HepG2 (cell line): ENCODE data around the gene GNA15. TPM values are rescaled to one million over a fixed set of nuclear protein-coding genes. Genes with fewer than 3 reads are reported as not detected.
A peak's percentile ranks its signal among the peaks of the same experiment; 100 is the strongest.

Experiments used
- ATAC-seq: fragments of 200-7000 bp; cut with Tn5 transposase; 3 replicates; pipeline ENCODE4 v1.9.1; 2020; ENCODE audit warnings: mild to moderate bottlenecking, moderate library complexity
- BruUV-seq: library from RNA; stranded (reverse); fragments of 400-500 nt; replicated peaks from 2 replicates; lab custom pipeline; 2021; lab: Mats Ljungman, UMichigan
- CTCF ChIA-PET: fragments of 300-600 bp; formaldehyde crosslinking; extraction: SDS; loops from one replicate; lab custom pipeline; 2021; ENCODE audit warnings: low total read pairs, inconsistent platforms, low intra/inter-chr PET ratio; lab: Yijun Ruan, JAX
- POLR2A ChIA-PET: fragments of 350-600 bp; sonication (Branson Sonifier 250); formaldehyde crosslinking; loops from one replicate; lab custom pipeline; 2020; ENCODE audit warnings: antibody characterized with exemption, inconsistent platforms; lab: Yijun Ruan, JAX
- DNase-seq: peaks from one replicate; pipeline ENCODE4 v3.0.0-alpha.2; 2015; ENCODE audit warnings: low spot score
- FAIRE-seq: peaks from 3 replicates; lab custom pipeline; 2011; peaks lifted over from hg19 to GRCh38; lab: Jason Lieb, UNC
- H2AFZ ChIP-seq: one replicate; pipeline ENCODE4 v1.6.1; 2011; ENCODE audit warnings: low read length, inconsistent platforms
- H3K27ac ChIP-seq: fragments of 300-600 bp; 3 replicates; pipeline ENCODE4 v1.8.0; 2011; ENCODE audit warnings: mixed run types, mild to moderate bottlenecking, mixed read lengths, low read length, inconsistent platforms; ENCODE audit not compliant: insufficient read depth; ENCODE audit errors: extremely low read length
- H3K27me3 ChIP-seq, 2 experiments: fragments of 200-600 bp in 1 of 2; 2 replicates in 1 of 2; 3 replicates in 1 of 2; pipeline versions ENCODE4 v1.6.0 to v1.8.0; 2011; ENCODE audit warnings: low read length in 2 of 2, mild to moderate bottlenecking in 2 of 2, moderate library complexity in 2 of 2, inconsistent platforms in 1 of 2; ENCODE audit not compliant: insufficient read depth in 2 of 2, control insufficient read depth in 1 of 2
- H3K36me3 ChIP-seq, 2 experiments: fragments of 200-600 bp in 1 of 2; replicated peaks in 1 of 2; 2 replicates in 1 of 2; 3 replicates in 1 of 2; pipeline versions ENCODE4 v1.5.1 to v1.8.0; 2011; ENCODE audit warnings: low read length in 2 of 2, inconsistent platforms in 1 of 2; ENCODE audit not compliant: insufficient read depth in 2 of 2, control insufficient read depth in 1 of 2
- H3K4me1 ChIP-seq: 2 replicates; pipeline ENCODE4 v1.5.1; 2012; ENCODE audit warnings: low read length, inconsistent platforms; ENCODE audit not compliant: insufficient read depth
- H3K4me2 ChIP-seq: 2 replicates; pipeline ENCODE4 v1.6.0; 2011; ENCODE audit warnings: low read depth, low read length, inconsistent platforms
- H3K4me3 ChIP-seq, 3 experiments: fragments of 200-600 bp in 1 of 3; sonication (generic), shearing (Covaris generic) in 1 of 3; replicated peaks in 1 of 3; 2 replicates each; pipeline ENCODE4 v1.5.1; 2011 to 2016; ENCODE audit warnings: low read length in 3 of 3, inconsistent platforms in 2 of 3, low read depth in 2 of 3, mild to moderate bottlenecking in 2 of 3, control low read depth in 1 of 3, mixed read lengths in 1 of 3; ENCODE audit not compliant: insufficient read depth in 1 of 3
- H3K79me2 ChIP-seq: one replicate; pipeline ENCODE4 v1.6.1; 2011; ENCODE audit warnings: low read length, inconsistent platforms; ENCODE audit not compliant: insufficient read depth
- H3K9ac ChIP-seq: 2 replicates; pipeline ENCODE4 v1.6.0; 2011; ENCODE audit warnings: mild to moderate bottlenecking, low read depth, low read length, inconsistent platforms; ENCODE audit not compliant: insufficient read depth
- H3K9me3 ChIP-seq: 2 replicates; pipeline ENCODE4 v1.5.1; 2012; ENCODE audit warnings: mild to moderate bottlenecking, low read length
- H4K20me1 ChIP-seq: 2 replicates; pipeline ENCODE4 v1.6.0; 2011; ENCODE audit warnings: inconsistent platforms, mild to moderate bottlenecking, low read length, moderate library complexity; ENCODE audit not compliant: insufficient read depth
- AGO2 ChIP-seq: fragments of 200-400 bp; formaldehyde crosslinking; optimal IDR thresholded peaks from 2 replicates; pipeline ENCODE3; 2017; ENCODE audit warnings: mild to moderate bottlenecking, low read depth, low read length, moderate library complexity
- RBFOX2 ChIP-seq: fragments of 200-400 bp; formaldehyde crosslinking; IDR thresholded peaks from 2 replicates; pipeline ENCODE4 v1.6.1; 2017; ENCODE audit warnings: low read depth, mild to moderate bottlenecking, low read length
- whole genome bisulfite sequencing: methylation state at CpG from one replicate; pipeline ENCODE4 v1.1.6; 2017; ENCODE audit warnings: low lambda C conversion rate; 5-methylcytosine and 5-hydroxymethylcytosine counted together
- in situ Hi-C: cut with HindIII; loops from 2 replicates; pipeline ENCODE4 v1.10.0; 2017; ENCODE audit warnings: low pct_unique_long_range_greater_than_20kb; ENCODE audit not compliant: extremely low pct_ligation_motif_present
- intact Hi-C: fragments of 100-400 bp; cut with micrococcal nuclease; formaldehyde crosslinking; loops from one replicate; pipeline ENCODE4 v1.10.0; 2022; ENCODE audit not compliant: unreplicated experiment
- polyA plus RNA-seq, 8 experiments: library from polyadenylated mRNA; depleted of rRNA in 3 of 8; stranded (reverse) in 7 of 8; unstranded in 1 of 8; fragments of >200 nt; fragmentation: Illumina TruSeq in 4 of 8; extraction: Trizol in 4 of 8; gene quantifications; 2 replicates each; pipeline versions ENCODE4 v1.2.1 to v1.2.3, GENCODE V29; 2011 to 2016; ENCODE audit warnings: low read depth in 4 of 8, missing spikeins in 1 of 8, mixed read lengths in 1 of 8; ENCODE audit not compliant: insufficient read depth in 1 of 8
- total RNA-seq, 5 experiments: library from RNA; depleted of rRNA; stranded (reverse); fragments of >200 nt; fragmentation: Illumina TruSeq; extraction: Trizol; gene quantifications; 2 replicates each; pipeline ENCODE4 v1.2.3, GENCODE V29; 2016; ENCODE audit warnings: low read depth in 1 of 5
- TF ChIP-seq, protein P1 (sequence below): sonication (generic); formaldehyde crosslinking; IDR thresholded peaks from 2 replicates; pipeline ENCODE4 v1.5.1; 2020; ENCODE audit warnings: missing genetic modification reagents, mild to moderate bottlenecking, borderline replicate concordance
- TF ChIP-seq, protein P2 (sequence below): sonication (generic); formaldehyde crosslinking; IDR thresholded peaks from 2 replicates; pipeline ENCODE4 v1.9.0; 2021; ENCODE audit warnings: missing genetic modification reagents, borderline replicate concordance

Gene GNA15
- total and polyA plus RNA-seq, 2 of the 13 experiments (the other 11 are each of a cell fraction or from before 2014, with no cell fraction given), result not detected

DNA sequence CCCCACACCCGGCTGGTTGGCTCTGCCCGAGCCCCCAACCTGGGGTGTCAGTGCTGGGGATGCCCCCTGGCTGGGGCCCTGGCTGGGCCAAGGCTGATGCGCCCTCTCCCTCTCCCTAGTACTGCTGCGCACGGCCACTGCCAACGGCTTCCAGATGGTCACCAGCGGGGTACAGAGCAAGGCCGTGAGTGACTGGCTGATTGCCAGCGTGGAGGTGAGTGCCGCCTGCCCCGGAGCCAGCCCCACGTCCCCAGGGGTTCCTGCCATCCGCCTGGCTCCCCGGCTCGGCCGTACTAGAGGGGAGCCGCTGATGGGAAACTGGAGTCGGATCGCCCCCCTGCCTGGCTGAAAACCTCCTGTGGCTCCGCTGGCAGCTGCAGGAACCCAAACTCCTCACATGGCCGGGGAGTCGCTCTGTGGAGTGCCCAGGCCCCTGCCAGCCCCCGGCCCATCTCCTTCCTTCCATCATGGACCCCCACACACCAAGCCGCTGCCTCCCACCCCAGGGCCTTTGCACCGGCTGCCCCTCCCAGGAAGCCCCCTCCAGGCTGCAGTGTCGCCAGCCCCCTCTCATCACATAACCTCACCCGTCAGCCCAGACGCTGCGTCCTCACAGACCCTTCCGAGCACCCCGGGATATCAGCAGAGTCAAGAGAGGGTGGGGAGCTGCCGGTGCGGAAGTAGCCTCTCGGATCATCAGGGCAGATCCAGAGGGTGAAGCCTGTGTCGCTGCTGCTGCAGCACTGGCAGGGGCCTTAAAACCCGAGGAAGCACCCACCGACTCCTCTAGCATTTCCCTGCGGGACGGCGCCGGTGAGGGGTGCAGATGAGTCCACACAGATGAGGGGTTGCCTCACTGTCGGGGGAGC, 60.5 kb downstream of the GNA15 start:
- TF ChIP-seq, protein P1, sequence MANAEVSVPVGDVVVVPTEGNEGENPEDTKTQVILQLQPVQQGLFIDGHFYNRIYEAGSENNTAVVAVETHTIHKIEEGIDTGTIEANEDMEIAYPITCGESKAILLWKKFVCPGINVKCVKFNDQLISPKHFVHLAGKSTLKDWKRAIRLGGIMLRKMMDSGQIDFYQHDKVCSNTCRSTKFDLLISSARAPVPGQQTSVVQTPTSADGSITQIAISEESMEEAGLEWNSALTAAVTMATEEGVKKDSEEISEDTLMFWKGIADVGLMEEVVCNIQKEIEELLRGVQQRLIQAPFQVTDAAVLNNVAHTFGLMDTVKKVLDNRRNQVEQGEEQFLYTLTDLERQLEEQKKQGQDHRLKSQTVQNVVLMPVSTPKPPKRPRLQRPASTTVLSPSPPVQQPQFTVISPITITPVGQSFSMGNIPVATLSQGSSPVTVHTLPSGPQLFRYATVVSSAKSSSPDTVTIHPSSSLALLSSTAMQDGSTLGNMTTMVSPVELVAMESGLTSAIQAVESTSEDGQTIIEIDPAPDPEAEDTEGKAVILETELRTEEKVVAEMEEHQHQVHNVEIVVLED (CRISPR knock-in tag), result no peak
- TF ChIP-seq RBFOX2 (peak; percentile 59), AGO2 (peak; percentile 61)
- TF ChIP-seq, protein P2, sequence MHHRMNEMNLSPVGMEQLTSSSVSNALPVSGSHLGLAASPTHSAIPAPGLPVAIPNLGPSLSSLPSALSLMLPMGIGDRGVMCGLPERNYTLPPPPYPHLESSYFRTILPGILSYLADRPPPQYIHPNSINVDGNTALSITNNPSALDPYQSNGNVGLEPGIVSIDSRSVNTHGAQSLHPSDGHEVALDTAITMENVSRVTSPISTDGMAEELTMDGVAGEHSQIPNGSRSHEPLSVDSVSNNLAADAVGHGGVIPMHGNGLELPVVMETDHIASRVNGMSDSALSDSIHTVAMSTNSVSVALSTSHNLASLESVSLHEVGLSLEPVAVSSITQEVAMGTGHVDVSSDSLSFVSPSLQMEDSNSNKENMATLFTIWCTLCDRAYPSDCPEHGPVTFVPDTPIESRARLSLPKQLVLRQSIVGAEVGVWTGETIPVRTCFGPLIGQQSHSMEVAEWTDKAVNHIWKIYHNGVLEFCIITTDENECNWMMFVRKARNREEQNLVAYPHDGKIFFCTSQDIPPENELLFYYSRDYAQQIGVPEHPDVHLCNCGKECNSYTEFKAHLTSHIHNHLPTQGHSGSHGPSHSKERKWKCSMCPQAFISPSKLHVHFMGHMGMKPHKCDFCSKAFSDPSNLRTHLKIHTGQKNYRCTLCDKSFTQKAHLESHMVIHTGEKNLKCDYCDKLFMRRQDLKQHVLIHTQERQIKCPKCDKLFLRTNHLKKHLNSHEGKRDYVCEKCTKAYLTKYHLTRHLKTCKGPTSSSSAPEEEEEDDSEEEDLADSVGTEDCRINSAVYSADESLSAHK (CRISPR knock-in tag), result no peak
- TF ChIP-seq, all 625 proteins: peak for 2

More for the DNA sequence above, 60.5 kb downstream of the GNA15 start:
- ATAC-seq (no peak), DNase-seq (no peak), FAIRE-seq (no peak)
- Histone ChIP-seq H4K20me1 (no peaks in the 10 kb centered on the region), H2AFZ (no peak overlapping the region), H3K36me3 (peaks cover 3 to 18% of the 10 kb centered on the region in 2 experiments; a peak in 3 of 5 replicates), H3K9ac (no peak overlapping the region), H3K27ac (no peak overlapping the region), H3K4me1 (no peaks in the 10 kb centered on the region), H3K4me3 (no peak overlapping the region), H3K79me2 (peaks cover 2% of the 10 kb centered on the region), H3K9me3 (no peaks in the 10 kb centered on the region), H3K27me3 (no peaks in the 10 kb centered on the region), H3K4me2 (no peak overlapping the region)
- ChIA-PET CTCF (no interaction called here), POLR2A (no interaction called here)
- WGBS, result 95% methylated on average over 30 of the region's 42 CpGs
- in situ Hi-C loops, result no loop called here
- BruUV-seq, result no TSS peak
- intact Hi-C loops, result no loop called here
